HG03196 (cell line): Measurements from ENCODE around the gene NEGR1.

ENCODE experiments used
- ATAC-seq: cut with Tn5 transposase; IDR thresholded peaks from one replicate; pipeline ENCODE4 v1.9.1; 2021; ENCODE audit not compliant: unreplicated experiment

Gene NEGR1

GRCh38 chr1:71869326-71869725 is 413.0 kb downstream of the NEGR1 start:
- ATAC-seq = no peak

- no peak for ATAC-seq
Observed at GRCh38 chr1:71862756-71863155, 419.6 kb downstream of the NEGR1 start.

- no peak for ATAC-seq
Observed at GRCh38 chr1:71861022-71861421, 421.3 kb downstream of the NEGR1 start.

- ATAC-seq = no peak
Observed at GRCh38 chr1:71859806-71860205, 422.5 kb downstream of the NEGR1 start.

GRCh38 chr1:71857862-71858261 is 424.5 kb downstream of the NEGR1 start:
- ATAC-seq = no peak

GRCh38 chr1:71853360-71853759 is 429.0 kb downstream of the NEGR1 start:
- no peak for ATAC-seq

- ATAC-seq = no peak
Observed at GRCh38 chr1:71850936-71851335, 431.4 kb downstream of the NEGR1 start.

GRCh38 chr1:71850515-71850914 is 431.8 kb downstream of the NEGR1 start:
- ATAC-seq = no peak

- no peak for ATAC-seq
Observed at GRCh38 chr1:71843012-71843411, 439.3 kb downstream of the NEGR1 start.

GRCh38 chr1:71839876-71840275 is 442.5 kb downstream of the NEGR1 start:
- ATAC-seq = no peak

- no peak for ATAC-seq
Observed at GRCh38 chr1:71836904-71837303, 445.4 kb downstream of the NEGR1 start.

GRCh38 chr1:71835442-71835813 is 446.9 kb downstream of the NEGR1 start:
- peak; percentile 90 for ATAC-seq

GRCh38 chr1:71834601-71835441 is 447.5 kb downstream of the NEGR1 start:
- no peak for ATAC-seq

- ATAC-seq = no peak
Observed at GRCh38 chr1:71831646-71832045, 450.7 kb downstream of the NEGR1 start.

- ATAC-seq = no peak
Observed at GRCh38 chr1:71829346-71829745, 453.0 kb downstream of the NEGR1 start.

GRCh38 chr1:71828431-71829012 is 453.8 kb downstream of the NEGR1 start:
- ATAC-seq = no peak

- ATAC-seq = no peak
Observed at GRCh38 chr1:71823708-71824305, 458.5 kb downstream of the NEGR1 start.

- ATAC-seq = no peak
Observed at GRCh38 chr1:71817028-71817427, 465.3 kb downstream of the NEGR1 start.

GRCh38 chr1:71809085-71809484 is 473.3 kb downstream of the NEGR1 start:
- ATAC-seq = no peak

GRCh38 chr1:71804140-71804539 is 478.2 kb downstream of the NEGR1 start:
- ATAC-seq = no peak

- ATAC-seq = no peak
Observed at GRCh38 chr1:71796006-71796405, 486.3 kb downstream of the NEGR1 start.

- ATAC-seq = no peak
Observed at GRCh38 chr1:71792264-71792663, 490.1 kb downstream of the NEGR1 start.
